Fibroblast of lung (primary cell): ENCODE data around the gene RPS6KA3. TPM values are rescaled to one million over a fixed set of nuclear protein-coding genes. Genes with fewer than 3 reads are reported as not detected.
"Not testable (repeated sequence)": the region's sequence is repeated elsewhere in the genome, so short reads cannot be mapped to it uniquely, and the experiment has no call there.

ENCODE experiments used
- DNase-seq, 2 donors: peaks; one replicate each; pipeline versions ENCODE4 v3.0.0 to v3.0.0-alpha.2; 2010; ENCODE audit warnings: low read depth in 2 of 2
- H2AFZ ChIP-seq: 2 replicates; pipeline ENCODE4 v1.5.1; 2012; ENCODE audit warnings: low read length, control low read depth, inconsistent platforms
- H3K27ac ChIP-seq: 2 replicates; pipeline ENCODE4 v1.5.1; 2011; ENCODE audit warnings: low read length, control low read depth; ENCODE audit not compliant: insufficient read depth
- H3K27me3 ChIP-seq: 2 replicates; pipeline ENCODE4 v1.5.1; 2011; ENCODE audit warnings: mild to moderate bottlenecking, low read length; ENCODE audit not compliant: control insufficient read depth, insufficient read depth
- H3K36me3 ChIP-seq: 2 replicates; pipeline ENCODE4 v1.5.1; 2011; ENCODE audit warnings: low read length; ENCODE audit not compliant: control insufficient read depth, insufficient read depth
- H3K4me1 ChIP-seq: 2 replicates; pipeline ENCODE4 v1.5.1; 2011; ENCODE audit warnings: low read length; ENCODE audit not compliant: control insufficient read depth, insufficient read depth; ENCODE audit errors: extremely low read depth
- H3K4me2 ChIP-seq: 2 replicates; pipeline ENCODE4 v1.5.1; 2011; ENCODE audit warnings: low read length, control low read depth; ENCODE audit not compliant: insufficient read depth; ENCODE audit errors: extremely low read depth
- H3K4me3 ChIP-seq, 4 experiments: fragments of 200-600 bp in 1 of 4; sonication (generic) in 1 of 4; replicated peaks in 1 of 4; 2 replicates each; pipeline ENCODE4 v1.5.1; 2011 to 2016; ENCODE audit warnings: low read length in 4 of 4, low read depth in 3 of 4, mild to moderate bottlenecking in 3 of 4, control low read depth in 2 of 4, inconsistent platforms in 1 of 4, mixed read lengths in 1 of 4; ENCODE audit not compliant: insufficient read depth in 1 of 4; ENCODE audit errors: control extremely low read depth in 1 of 4
- H3K79me2 ChIP-seq: 2 replicates; pipeline ENCODE4 v1.5.1; 2012; ENCODE audit warnings: mild to moderate bottlenecking, low read length, inconsistent platforms; ENCODE audit not compliant: control insufficient read depth, insufficient read depth
- H3K9ac ChIP-seq: 2 replicates; pipeline ENCODE4 v1.5.1; 2011; ENCODE audit warnings: mild to moderate bottlenecking, low read length, control low read depth; ENCODE audit not compliant: insufficient read depth
- H3K9me3 ChIP-seq: 2 replicates; pipeline ENCODE4 v1.5.1; 2012; ENCODE audit warnings: low read depth, low read length; ENCODE audit not compliant: control insufficient read depth, insufficient read depth
- H4K20me1 ChIP-seq: 2 replicates; pipeline ENCODE4 v1.5.1; 2011; ENCODE audit warnings: low read length; ENCODE audit not compliant: control insufficient read depth, insufficient read depth; ENCODE audit errors: extremely low read depth
- CTCF ChIP-seq, 2 donors: IDR thresholded peaks in 1 of 2; conservative IDR thresholded peaks in 1 of 2; 1 replicate in 1 of 2; 2 replicates in 1 of 2; pipeline ENCODE4 v1.5.1; 2011 to 2012; ENCODE audit warnings: low read length in 2 of 2, control low read depth in 1 of 2, inconsistent platforms in 1 of 2, low read depth in 1 of 2, mild to moderate bottlenecking in 1 of 2
- EZH2 ChIP-seq: IDR thresholded peaks from 2 replicates; pipeline ENCODE4 v1.5.1; 2012; ENCODE audit warnings: low read length, control low read depth, mild to moderate bottlenecking; ENCODE audit errors: missing control alignments
- polyA plus RNA-seq, 2 donors: library from polyadenylated mRNA; depleted of rRNA in 1 of 2; stranded (reverse) in 1 of 2; unstranded in 1 of 2; fragments of >200 nt; gene quantifications; 2 replicates each; pipeline ENCODE4 v1.2.1, GENCODE V29; 2011 to 2012; ENCODE audit warnings: missing spikeins in 1 of 2
- total RNA-seq: library from RNA; depleted of rRNA; stranded (reverse); fragments of >200 nt; gene quantifications from 2 replicates; pipeline ENCODE4 v1.2.1, GENCODE V29; 2014

The RPS6KA3 gene
- total and polyA plus RNA-seq, 2 donors (not counting 1 experiment from before 2014, with no cell fraction given), result 38.5 to 50.2 TPM

GRCh38 chrX:20127440-20127839, 139.3 kb downstream of the RPS6KA3 start:
- H3K27ac ChIP-seq, H3K4me1 ChIP-seq, H3K9me3 ChIP-seq, H3K36me3 ChIP-seq, H3K79me2 ChIP-seq, H3K4me3 ChIP-seq, DNase-seq, H2AFZ ChIP-seq, H3K9ac ChIP-seq, H3K27me3 ChIP-seq, H4K20me1 ChIP-seq, H3K4me2 ChIP-seq: not testable (repeated sequence)
- peak in 1 of 2 donors; percentile 19 for TF ChIP-seq CTCF (conservative IDR thresholded peaks at IDR 0.05 in 1 of 2, IDR thresholded peaks at IDR 0.05 in 1 of 2; ENCODE audit: low read depth in 1 of 2, low read length in 2 of 2)

GRCh38 chrX:20126833-20127232, 139.9 kb downstream of the RPS6KA3 start:
- not testable (repeated sequence) for H3K4me1 ChIP-seq, H3K79me2 ChIP-seq, DNase-seq, H4K20me1 ChIP-seq, H3K36me3 ChIP-seq, H3K4me2 ChIP-seq, H2AFZ ChIP-seq, H3K9me3 ChIP-seq, H3K9ac ChIP-seq, H3K4me3 ChIP-seq, H3K27ac ChIP-seq, H3K27me3 ChIP-seq

GRCh38 chrX:20124964-20125363, 141.7 kb downstream of the RPS6KA3 start:
- Histone ChIP-seq H2AFZ (no peak overlapping the region), H3K4me1 (no peaks in the 10 kb centered on the region), H4K20me1 (no peaks in the 10 kb centered on the region), H3K9ac (no peak overlapping the region), H3K4me2 (no peak overlapping the region), H3K36me3 (no peaks in the 10 kb centered on the region), H3K27ac (no peak overlapping the region), H3K9me3 (no peaks in the 10 kb centered on the region), H3K79me2 (no peaks in the 10 kb centered on the region), H3K4me3 (no peak overlapping the region), H3K27me3 (no peaks in the 10 kb centered on the region)
- TF ChIP-seq CTCF (conservative IDR thresholded peaks at IDR 0.05 in 1 of 2, IDR thresholded peaks at IDR 0.05 in 1 of 2; ENCODE audit: low read depth in 1 of 2, low read length in 2 of 2), result no peak
- TF ChIP-seq EZH2, result no peak
- DNase-seq, result no peak
